ENCODE data around the gene OTULIN.

OTULIN gene

DNA sequence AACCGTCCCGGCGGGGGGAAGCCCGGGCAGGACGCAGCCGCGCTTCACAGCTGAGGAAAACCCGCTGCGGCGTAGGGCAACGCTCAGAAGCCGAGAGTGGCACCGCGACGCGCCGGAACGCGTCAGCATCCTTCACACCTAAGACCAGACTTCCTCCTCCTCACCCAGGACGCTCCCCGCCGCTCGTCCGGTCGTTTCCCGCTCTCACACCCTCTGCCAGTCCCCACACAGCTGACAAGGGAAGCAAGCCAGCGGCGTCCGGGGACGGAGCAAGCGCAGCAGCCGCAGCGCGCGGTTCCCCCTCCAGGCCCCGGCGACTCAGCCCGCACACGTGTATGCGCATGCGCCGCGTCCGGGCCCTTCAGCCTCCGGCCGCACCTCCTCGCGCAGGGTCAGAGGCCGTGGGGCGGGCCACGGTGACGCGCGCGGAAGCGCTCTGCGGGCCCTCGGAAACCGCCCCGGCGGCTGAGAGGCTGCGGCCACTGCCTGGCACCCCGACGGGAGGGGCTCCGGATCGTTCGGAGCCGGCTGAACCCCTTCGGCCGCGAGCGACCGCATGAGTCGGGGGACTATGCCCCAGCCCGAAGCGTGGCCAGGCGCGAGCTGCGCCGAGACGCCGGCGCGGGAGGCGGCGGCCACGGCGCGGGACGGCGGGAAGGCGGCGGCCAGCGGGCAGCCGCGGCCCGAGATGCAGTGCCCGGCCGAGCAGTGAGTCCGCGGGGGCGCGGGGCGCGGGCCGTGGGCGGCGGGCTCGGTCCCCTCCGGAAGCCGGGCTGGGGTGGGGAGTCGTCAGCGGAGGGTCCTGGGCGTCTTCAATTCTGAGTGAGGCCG, at the start of gene OTULIN:
TSS of gene OTULIN (plus strand) at position 449 of the 831 bp plus-strand sequence. CDS start at position 557, 108 bp downstream.
- peak; percentile 90 for DNase-seq

DNA sequence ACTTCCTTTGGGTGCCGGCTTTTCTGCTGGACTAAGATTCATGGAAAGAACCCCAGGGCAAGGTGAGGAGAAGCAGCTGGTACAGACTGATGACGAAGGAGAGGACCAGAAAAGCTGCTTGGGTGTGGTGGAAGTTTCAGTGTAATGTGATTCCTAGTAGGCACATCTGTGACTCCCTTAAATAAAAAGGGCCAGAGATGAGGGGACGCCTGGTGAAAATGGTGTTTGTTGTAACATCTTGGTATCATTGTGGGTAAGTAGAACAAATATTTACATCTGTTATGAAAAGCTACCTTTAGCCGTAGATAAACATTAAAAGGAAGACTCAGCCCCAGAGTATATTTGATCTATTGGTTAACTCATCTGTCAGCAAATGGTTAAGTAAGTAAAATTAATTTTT, 49.2 kb upstream of the OTULIN start:
- DNase-seq, result no peak

GRCh38 chr5:14617441-14617840, 47.1 kb upstream of the OTULIN start:
- no peak for DNase-seq

DNA sequence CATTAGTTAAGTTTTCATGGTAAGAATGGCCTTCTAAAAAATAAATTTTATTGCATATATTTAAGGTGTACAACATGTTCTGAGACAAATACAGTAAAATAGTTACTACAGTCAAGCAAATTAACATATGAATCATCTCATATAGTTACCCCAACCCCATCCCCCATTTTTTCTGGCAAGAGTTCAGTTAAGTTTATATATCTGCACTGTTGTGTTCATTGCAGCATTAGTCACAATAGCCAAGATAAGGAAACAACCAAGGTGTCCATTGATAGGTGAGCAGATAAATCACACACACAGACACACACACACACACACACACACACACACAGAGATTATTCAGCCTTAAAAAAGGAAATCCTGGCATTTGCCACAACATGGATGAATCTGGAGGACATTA, 37.2 kb upstream of the OTULIN start:
- DNase-seq, result no peak

GRCh38 chr5:14628346-14628745, 36.2 kb upstream of the OTULIN start:
- peak; percentile 70 for DNase-seq

DNA sequence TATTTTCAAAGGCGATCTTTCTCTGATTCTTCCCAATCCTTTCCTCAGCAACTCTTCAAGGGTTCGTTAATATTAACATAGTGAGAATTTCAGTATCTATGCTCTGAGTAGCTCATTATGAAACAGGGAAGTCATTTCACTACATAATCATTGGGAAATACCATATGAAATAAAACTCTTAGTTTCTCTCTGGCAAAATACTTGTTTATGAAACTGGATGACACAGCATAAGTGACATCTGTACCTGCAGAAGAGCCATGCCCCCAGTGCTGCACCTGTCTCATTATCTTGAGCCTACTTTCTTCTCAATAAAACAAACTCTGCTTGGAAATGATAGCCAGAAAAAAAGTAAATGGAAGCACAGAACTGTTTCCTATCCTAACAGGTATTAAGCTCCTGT, 33.8 kb upstream of the OTULIN start:
- DNase-seq, result no peak

GRCh38 chr5:14635656-14636055, 28.9 kb upstream of the OTULIN start:
- no peak for DNase-seq

DNA sequence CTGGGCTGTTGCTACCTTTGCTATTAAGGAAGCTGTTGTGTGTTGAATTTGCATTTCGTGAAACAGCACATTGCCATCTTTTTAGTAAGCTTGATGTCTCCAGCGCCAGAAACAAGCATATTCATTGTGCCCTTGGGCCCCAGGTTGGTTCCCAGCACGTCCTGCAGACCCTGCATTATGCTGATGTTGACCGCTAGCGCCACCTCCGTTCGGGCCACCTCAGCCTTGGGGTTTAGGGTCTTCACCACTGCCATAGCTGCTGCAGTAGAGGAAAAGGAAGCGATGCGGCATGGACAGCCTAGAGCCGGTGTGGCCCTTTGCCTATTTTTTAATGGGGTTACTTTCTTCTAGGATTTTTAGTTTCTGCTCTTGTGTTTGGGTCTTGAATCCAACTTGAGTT, 23.8 kb upstream of the OTULIN start:
- no peak for DNase-seq

DNA sequence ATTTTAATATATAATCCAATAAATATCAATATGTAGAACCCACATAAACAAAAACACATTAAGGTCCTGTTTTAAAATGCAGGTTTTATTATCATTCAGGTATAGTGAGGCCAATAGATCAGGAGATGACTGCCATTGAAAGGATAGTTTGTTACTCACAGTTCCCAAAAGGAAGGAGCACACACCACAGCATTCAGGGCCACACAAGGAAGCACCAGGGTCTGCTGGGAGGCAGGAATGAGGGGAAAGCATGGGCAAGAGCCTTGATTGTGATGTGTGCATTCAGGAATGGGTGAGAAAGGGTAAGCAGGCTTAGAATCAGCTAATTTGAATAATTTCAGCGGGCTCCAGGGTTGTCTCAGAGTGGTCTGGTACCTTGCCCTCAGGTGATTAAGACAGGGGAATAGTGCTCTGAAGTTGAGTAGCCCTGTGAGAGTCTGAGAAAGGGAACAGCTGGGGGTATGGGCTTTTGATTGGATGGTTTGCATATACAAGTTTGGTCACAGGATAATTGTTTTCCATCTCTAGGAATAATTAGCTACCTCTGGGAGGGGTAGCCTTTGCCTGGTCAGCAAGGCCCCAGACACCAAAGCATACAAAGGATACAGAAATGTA, 19.8 kb upstream of the OTULIN start:
- no peak for DNase-seq

DNA sequence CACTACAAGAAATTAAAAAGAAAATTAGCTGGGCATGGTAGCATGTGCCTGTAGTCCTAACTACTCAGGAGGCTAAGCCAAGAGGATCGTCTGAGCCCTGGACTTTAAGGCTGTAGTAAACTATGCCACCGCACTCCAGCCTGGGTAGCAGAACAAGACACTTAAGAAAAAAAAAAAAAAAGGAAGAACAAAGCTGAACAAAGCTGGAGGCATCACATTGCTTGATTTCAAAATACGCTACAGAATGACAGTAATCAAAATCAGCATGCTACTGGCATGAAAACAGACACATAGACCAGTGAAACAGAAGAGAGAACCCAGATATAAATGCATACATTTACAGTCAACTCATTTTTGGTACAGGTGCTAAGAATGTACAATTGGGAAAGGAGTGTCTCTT, 14.5 kb upstream of the OTULIN start:
- DNase-seq, result no peak

- no peak for DNase-seq
Observed at GRCh38 chr5:14655146-14655741, 9.3 kb upstream of the OTULIN start.

DNA sequence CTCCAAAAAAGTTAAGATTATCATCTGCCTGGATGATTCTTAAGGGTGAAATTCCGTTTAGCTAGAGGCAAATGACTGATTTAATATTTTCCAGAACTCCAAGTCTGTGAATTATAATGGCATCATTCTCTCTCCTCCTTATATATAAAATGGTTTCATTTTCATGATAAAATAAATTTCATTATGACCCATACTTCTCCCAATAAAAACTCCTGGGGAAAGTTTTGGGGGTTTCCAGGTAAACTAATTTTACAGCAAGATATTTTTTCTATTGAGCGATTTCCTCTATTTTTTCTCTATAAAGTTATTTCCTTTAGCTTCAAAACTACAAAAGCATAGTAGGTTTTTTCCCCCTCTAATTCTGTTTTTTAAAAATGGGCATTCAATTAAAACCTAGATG, 7.6 kb upstream of the OTULIN start:
- no peak for DNase-seq

GRCh38 chr5:14659821-14660607, 4.5 kb upstream of the OTULIN start:
- DNase-seq, result no peak

GRCh38 chr5:14660833-14661232, 3.7 kb upstream of the OTULIN start:
- no peak for DNase-seq

- DNase-seq, result no peak
Observed at GRCh38 chr5:14662721-14663260, 1.7 kb upstream of the OTULIN start.

DNA sequence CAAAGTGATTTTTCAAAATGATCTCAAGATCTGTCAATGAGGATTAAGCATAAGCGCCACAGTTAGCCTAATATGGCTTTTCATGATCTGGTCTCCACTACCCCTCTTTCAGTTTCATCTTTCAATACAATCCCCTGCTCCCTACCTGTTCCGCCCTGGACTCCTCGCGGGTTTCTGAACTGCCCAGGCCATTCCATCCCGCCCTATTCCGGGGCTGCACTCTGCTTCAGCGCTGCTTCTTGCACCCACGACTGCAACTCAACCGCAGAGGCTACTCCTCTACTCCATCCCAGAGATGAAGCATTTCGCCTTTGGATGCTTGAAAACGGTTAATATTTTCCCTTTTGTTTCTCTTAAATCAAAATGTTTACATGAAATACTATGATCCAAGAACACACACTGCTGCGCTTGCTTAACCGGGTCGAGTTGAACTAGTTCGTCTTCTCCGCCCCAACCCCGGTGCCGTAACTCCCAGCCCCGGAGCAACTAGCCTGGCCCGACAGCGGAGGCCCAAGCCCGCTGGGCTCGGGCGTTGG, 716 bp upstream of the OTULIN start:
- DNase-seq, result no peak

- DNase-seq, result peak; percentile 59
Observed at GRCh38 chr5:14665101-14665822, 744 bp downstream of the OTULIN start.

DNA sequence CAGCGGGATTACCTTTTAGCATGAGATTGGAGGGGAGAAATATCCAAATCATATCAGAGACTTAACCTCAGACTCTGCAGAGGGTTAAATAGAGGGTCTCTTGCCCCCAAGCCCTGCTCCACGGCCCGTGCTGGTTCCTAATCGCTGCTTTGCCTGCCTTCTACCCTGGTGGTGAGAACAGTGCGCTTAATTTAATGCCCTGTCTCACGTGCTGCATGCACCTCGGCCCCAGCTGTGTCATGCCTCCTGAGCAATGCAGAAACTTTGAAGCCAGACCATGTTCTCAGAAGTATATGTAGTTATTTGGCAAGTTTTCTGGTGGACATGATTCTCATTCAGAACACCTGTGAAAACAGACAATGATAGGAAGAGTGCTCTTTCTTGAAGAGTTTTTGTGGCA, 1.4 kb downstream of the OTULIN start:
- peak; percentile 70 for DNase-seq

DNA sequence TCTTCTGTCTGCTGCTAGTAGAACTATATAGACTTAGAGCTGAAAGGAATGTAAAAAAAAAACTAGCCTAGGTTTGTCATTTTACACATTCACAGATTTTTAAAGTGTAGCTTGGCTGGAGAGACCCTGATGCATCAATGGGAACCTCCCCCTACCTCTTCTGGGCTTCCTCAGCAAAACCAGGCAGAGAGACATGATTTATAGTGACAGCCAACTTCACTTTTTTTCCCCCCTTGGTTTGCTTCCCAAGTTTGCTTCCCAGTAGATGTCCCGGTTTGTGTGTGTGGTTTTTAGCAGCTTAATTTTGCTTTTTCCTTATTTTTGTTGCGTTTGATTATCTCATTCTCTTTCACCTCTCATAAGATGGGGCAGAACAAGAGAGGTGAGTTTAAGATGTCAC, 1.8 kb downstream of the OTULIN start:
- DNase-seq, result no peak

GRCh38 chr5:14667290-14667689, 2.8 kb downstream of the OTULIN start:
- DNase-seq, result no peak

DNA sequence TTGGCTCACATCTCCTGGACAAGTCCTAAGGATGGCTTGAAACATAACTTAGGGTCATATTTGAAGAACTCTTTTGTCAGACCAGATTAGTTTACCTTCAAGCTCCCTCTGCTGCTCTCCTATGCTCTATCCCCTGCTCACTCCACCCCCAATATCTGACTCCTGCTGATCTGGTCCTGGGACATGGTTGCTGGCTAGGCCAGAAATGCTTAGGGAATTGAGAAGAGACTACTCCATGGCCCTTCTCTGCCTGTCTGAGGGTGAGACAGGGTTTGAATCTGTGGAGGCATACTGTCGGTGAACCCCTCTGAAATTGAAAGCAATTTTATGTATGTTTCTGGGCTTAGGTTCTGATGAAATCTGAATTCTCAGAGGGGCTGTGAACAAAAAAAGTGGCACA, 3.3 kb downstream of the OTULIN start:
- DNase-seq, result no peak

DNA sequence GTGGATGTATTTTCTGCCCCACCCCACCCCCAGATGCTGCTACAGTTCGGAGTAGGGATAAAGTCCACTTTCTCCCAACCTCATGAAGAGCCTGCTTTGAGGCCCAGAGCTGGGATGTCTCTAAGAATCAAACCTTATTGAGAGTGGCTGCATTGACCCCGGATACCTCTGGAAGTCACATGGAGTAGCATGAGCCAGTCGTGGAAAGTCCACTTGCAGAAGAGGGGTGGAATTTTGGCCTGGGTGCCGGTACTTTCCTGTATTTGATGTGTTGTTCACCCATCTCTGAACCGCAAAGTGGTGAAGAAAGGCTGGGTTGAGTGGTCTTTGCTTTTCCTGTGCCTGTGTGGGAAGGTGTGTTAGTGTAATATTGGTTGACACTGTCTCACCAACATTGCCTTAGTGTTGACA, 3.7 kb downstream of the OTULIN start:
- peak; percentile 71 for DNase-seq

Measured in stimulated activated CD8-positive, alpha-beta memory T cell treated with anti-CD3 and anti-CD28 coated beads, Interleukin-4, amount 100 ng/mL, for 48 hours (primary cell).